PFSK-1 (cell line): Measurements from ENCODE around the gene EOGT.

ENCODE experiments used
- FOXP2 ChIP-seq: optimal IDR thresholded peaks from 2 replicates; pipeline ENCODE3; 2011; ENCODE audit warnings: borderline replicate concordance, control low read depth, inconsistent platforms; ENCODE audit not compliant: insufficient read depth; ENCODE audit errors: extremely low read length, extremely low read depth
- POLR2AphosphoS5 ChIP-seq: IDR thresholded peaks from 2 replicates; pipeline ENCODE4 v1.6.1; 2012; ENCODE audit warnings: low read depth, mild to moderate bottlenecking, control low read depth, low read length, moderate library complexity
- SIN3A ChIP-seq: IDR thresholded peaks from 2 replicates; pipeline ENCODE4 v1.6.1; 2012; ENCODE audit warnings: mild to moderate bottlenecking, low read length, moderate library complexity, borderline replicate concordance; ENCODE audit not compliant: insufficient read depth
- TAF1 ChIP-seq: IDR thresholded peaks from 2 replicates; pipeline ENCODE4 v1.6.1; 2012; ENCODE audit warnings: low read length, control low read depth, borderline replicate concordance; ENCODE audit not compliant: insufficient read depth
- TF ChIP-seq, protein P1 (sequence below), 2 experiments: IDR thresholded peaks; 2 replicates each; pipeline versions ENCODE4 v1.6.1 to v1.8.0; 2011 to 2012; ENCODE audit warnings: low read depth in 2 of 2, low read length in 2 of 2, control low read depth in 1 of 2, inconsistent platforms in 1 of 2, mild to moderate bottlenecking in 1 of 2, moderate library complexity in 1 of 2; ENCODE audit not compliant: insufficient read depth in 1 of 2

DNA sequence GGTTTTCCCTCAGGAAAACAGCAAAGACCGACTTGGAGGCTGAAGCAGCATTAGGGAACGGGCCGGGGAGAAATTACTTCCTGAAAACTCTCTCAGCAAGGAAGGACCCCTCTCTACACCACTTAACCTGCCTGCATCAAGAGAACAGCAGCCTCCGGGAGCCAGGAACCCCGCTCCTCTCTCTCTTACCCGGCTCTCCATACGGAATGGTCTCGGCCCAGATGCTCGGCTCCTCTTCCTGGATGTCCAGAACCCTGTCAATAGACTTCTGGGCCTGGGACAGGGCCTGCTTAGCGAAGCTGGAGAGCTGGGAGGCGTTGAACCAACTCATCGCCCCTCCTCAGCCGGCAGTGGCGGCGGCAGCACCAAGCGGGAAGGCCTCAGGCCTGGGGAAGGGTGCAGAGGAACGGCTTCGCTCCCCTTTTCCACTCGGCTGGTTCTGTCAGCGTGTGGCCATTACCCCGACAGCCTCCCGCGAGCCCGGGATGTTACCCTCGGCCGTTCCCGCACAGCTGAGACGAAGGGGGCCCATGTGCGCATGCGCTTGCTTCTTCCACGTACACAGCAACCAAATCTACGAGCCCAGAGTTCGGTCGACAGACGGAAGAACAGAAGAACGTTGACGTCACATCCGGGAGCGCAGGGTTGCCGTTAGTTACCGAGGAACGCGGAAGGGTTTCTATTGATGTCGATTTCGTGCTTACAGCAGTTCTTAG lies 38.4 kb upstream of the EOGT start, which contains the start of gene TMF1:
- no peak for TF ChIP-seq TAF1
- TF ChIP-seq, protein P1, sequence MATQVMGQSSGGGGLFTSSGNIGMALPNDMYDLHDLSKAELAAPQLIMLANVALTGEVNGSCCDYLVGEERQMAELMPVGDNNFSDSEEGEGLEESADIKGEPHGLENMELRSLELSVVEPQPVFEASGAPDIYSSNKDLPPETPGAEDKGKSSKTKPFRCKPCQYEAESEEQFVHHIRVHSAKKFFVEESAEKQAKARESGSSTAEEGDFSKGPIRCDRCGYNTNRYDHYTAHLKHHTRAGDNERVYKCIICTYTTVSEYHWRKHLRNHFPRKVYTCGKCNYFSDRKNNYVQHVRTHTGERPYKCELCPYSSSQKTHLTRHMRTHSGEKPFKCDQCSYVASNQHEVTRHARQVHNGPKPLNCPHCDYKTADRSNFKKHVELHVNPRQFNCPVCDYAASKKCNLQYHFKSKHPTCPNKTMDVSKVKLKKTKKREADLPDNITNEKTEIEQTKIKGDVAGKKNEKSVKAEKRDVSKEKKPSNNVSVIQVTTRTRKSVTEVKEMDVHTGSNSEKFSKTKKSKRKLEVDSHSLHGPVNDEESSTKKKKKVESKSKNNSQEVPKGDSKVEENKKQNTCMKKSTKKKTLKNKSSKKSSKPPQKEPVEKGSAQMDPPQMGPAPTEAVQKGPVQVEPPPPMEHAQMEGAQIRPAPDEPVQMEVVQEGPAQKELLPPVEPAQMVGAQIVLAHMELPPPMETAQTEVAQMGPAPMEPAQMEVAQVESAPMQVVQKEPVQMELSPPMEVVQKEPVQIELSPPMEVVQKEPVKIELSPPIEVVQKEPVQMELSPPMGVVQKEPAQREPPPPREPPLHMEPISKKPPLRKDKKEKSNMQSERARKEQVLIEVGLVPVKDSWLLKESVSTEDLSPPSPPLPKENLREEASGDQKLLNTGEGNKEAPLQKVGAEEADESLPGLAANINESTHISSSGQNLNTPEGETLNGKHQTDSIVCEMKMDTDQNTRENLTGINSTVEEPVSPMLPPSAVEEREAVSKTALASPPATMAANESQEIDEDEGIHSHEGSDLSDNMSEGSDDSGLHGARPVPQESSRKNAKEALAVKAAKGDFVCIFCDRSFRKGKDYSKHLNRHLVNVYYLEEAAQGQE (IDR thresholded peaks at IDR 0.05; ENCODE audit: insufficient read depth in 1 of 2, low read depth in 2 of 2, low read length in 2 of 2): no peak
- TF ChIP-seq SIN3A: no peak
- peak; percentile 61; the same call in 1 of the 2 replicates for TF ChIP-seq POLR2AphosphoS5
- no peak for TF ChIP-seq FOXP2
